SJCRH30 (cell line): ENCODE measurements around the gene HOTAIR. TPM values are rescaled to one million over a fixed set of nuclear protein-coding genes. Genes with fewer than 3 reads are reported as not detected.

Source experiments
- DNase-seq, 2 experiments: peaks; one replicate each; pipeline ENCODE4 v3.0.0-alpha.2; 2015 to 2020
- H3K27ac ChIP-seq: fragments of 250-450 bp; sonication (Bioruptor Pico); 2 replicates; pipeline ENCODE4 v1.5.1; 2020; ENCODE audit warnings: mild to moderate bottlenecking, moderate library complexity
- H3K27me3 ChIP-seq: fragments of 250-450 bp; sonication (Bioruptor Pico); 2 replicates; pipeline ENCODE4 v1.5.1; 2020; ENCODE audit warnings: mild to moderate bottlenecking, moderate library complexity
- H3K36me3 ChIP-seq: fragments of 250-450 bp; sonication (Bioruptor Pico); 2 replicates; pipeline ENCODE4 v1.5.1; 2020; ENCODE audit warnings: mild to moderate bottlenecking, moderate library complexity
- H3K4me1 ChIP-seq: fragments of 250-450 bp; sonication (Bioruptor Pico); 2 replicates; pipeline ENCODE4 v1.5.1; 2020; ENCODE audit warnings: mild to moderate bottlenecking, moderate library complexity
- H3K4me3 ChIP-seq: fragments of 250-450 bp; sonication (Bioruptor Pico); 2 replicates; pipeline ENCODE4 v1.5.1; 2020; ENCODE audit warnings: mild to moderate bottlenecking, moderate library complexity
- H3K9me3 ChIP-seq: fragments of 250-450 bp; sonication (Bioruptor Pico); replicated peaks from 2 replicates; pipeline ENCODE4 v1.5.1; 2020; ENCODE audit warnings: mild to moderate bottlenecking, moderate library complexity
- total RNA-seq: library from RNA; depleted of rRNA; stranded (reverse); fragments of >200 nt; shearing (Covaris generic); gene quantifications from 2 replicates; pipeline ENCODE4 v1.2.3, GENCODE V29; 2014

Gene HOTAIR
- total RNA-seq, 1 experiment from 2014 or later: 1.5 TPM

DNA sequence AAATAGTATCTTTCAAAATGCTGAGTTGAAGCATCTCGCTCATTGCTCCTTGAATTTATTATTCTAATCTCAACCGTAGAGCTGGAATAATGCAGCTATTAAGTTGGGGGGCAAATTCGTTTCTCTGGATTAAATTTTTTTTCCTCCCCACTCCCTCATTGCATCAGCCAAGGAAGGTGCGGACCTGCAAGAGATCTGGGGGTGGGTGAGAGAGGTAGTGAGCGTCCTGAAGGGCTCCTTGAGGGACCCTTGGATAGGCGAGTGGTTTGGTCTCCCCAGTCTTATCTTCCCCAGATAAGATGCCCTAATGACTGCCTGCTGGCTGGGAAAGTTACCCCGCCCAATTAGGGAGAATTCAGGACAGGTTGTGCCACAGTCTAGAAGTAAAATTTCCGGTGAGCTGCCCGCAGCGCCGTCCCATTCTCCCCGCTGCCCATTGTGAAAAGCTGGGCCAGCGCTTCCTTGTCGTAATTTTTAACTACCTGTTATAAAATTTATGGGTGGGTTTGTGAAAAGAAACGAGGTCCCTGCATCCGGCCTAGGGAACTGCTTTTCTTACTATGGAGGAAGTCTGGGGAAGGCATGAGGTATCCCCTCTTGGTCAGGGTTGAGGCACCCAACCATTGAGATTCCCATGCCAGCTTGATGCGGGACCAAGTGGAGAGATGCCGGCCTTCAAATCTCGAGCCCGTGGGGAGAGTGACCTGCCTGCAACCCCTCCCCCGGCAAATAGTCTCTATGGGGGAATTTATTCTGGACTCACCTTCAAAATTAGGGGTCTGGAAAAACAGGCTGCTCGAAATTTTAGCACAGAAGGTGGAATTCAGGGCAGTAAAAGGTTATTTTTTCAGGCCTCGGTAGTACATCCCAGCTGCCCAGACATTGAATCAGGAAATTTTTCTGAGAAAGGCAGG is 40.5 kb upstream of the HOTAIR start:
- Histone ChIP-seq H3K4me3 (no peak overlapping the region), H3K9me3 (no peaks in the 10 kb centered on the region), H3K36me3 (no peaks in the 10 kb centered on the region), H3K27me3 (peaks cover 10% of the 10 kb centered on the region), H3K27ac (no peak overlapping the region), H3K4me1 (peaks cover 6% of the 10 kb centered on the region)
- no peak for DNase-seq

- Histone ChIP-seq H3K4me3 (no peak overlapping the region), H3K9me3 (no peaks in the 10 kb centered on the region), H3K36me3 (no peaks in the 10 kb centered on the region), H3K27ac (no peak overlapping the region), H3K4me1 (peaks cover 3% of the 10 kb centered on the region), H3K27me3 (peaks cover 18% of the 10 kb centered on the region)
- no peak for DNase-seq
Observed at GRCh38 chr12:54014377-54015017, 39.7 kb upstream of the HOTAIR start.

GRCh38 chr12:54012631-54013409 is 38.1 kb upstream of the HOTAIR start:
- Histone ChIP-seq H3K4me3 (no peak overlapping the region), H3K9me3 (no peaks in the 10 kb centered on the region), H3K36me3 (no peaks in the 10 kb centered on the region), H3K27ac (no peak overlapping the region), H3K27me3 (peaks cover 29% of the 10 kb centered on the region), H3K4me1 (peaks cover 2% of the 10 kb centered on the region; the same call in 1 of the 2 replicates)
- no peak for DNase-seq

GRCh38 chr12:54011665-54012532 is 37.1 kb upstream of the HOTAIR start:
- Histone ChIP-seq H3K4me1 (peaks cover 2% of the 10 kb centered on the region; the same call in 1 of the 2 replicates), H3K9me3 (no peaks in the 10 kb centered on the region), H3K4me3 (no peak overlapping the region), H3K27ac (no peak overlapping the region), H3K36me3 (no peaks in the 10 kb centered on the region), H3K27me3 (peaks cover 38% of the 10 kb centered on the region)
- no peak for DNase-seq

DNA sequence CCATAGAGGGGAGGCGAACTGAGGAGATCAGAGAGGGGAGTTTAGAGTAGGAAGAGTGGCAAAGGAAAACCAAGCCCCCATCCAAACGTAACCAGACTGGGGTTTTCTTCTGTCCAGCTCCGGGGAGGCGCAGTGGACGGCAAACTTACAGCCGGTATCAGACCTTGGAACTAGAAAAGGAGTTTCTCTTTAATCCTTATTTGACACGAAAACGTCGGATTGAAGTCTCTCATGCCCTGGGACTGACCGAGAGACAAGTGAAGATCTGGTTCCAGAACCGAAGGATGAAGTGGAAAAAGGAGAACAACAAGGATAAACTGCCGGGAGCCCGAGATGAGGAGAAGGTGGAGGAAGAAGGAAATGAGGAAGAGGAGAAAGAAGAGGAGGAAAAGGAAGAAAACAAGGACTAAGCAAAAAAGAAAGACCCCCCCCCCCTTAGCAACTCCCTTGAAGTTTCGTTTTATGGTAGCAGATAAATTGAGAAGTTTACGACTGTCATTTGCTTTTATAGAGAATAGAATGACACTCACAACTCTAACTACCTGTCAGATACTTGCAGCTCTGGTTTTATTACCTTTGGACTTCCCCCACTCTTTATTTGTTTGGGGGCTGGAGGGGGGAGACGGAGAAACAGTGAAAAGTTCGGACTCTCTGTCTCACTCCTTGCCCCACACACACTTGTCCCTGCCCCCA is 36.4 kb upstream of the HOTAIR start:
- no peak for DNase-seq
- no peaks in the 10 kb centered on the region for H3K9me3 ChIP-seq
- no peaks in the 10 kb centered on the region for H3K36me3 ChIP-seq
- H3K4me1 ChIP-seq: peaks cover 2% of the 10 kb centered on the region; the same call in 1 of the 2 replicates
- H3K27me3 ChIP-seq: peaks cover 46% of the 10 kb centered on the region
- no peak overlapping the region for H3K4me3 ChIP-seq
- no peak overlapping the region for H3K27ac ChIP-seq

GRCh38 chr12:54010053-54010971 is 35.6 kb upstream of the HOTAIR start:
- DNase-seq: no peak
- peaks cover 47% of the 10 kb centered on the region for H3K27me3 ChIP-seq
- no peaks in the 10 kb centered on the region for H3K9me3 ChIP-seq
- H3K4me3 ChIP-seq: no peak overlapping the region
- no peak overlapping the region for H3K27ac ChIP-seq
- H3K36me3 ChIP-seq: no peaks in the 10 kb centered on the region
- H3K4me1 ChIP-seq: no peaks in the 10 kb centered on the region

- no peak overlapping the region for H3K4me3 ChIP-seq
Observed at GRCh38 chr12:54009171-54010052, 34.7 kb upstream of the HOTAIR start.

DNA sequence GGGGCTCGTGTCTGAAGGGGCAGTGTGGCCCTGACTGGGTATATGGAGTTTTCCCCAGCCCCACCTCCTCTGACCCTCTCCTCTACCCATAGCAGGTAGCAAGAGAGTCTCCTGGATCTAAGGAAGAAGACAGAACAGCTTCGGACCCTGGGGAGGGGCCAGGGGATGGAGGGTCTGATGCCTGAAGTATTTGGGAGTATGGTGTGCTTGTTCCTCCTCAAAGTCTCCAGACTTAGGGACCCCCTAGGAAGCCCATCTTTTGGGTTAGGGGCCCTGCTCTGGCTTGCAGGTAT is 33.5 kb upstream of the HOTAIR start:
- no peaks in the 10 kb centered on the region for H3K4me1 ChIP-seq
- no peak overlapping the region for H3K27ac ChIP-seq
- H3K36me3 ChIP-seq: no peaks in the 10 kb centered on the region
- DNase-seq: no peak
- peaks cover 47% of the 10 kb centered on the region for H3K27me3 ChIP-seq
- H3K9me3 ChIP-seq: no peaks in the 10 kb centered on the region
- H3K4me3 ChIP-seq: no peak overlapping the region

More at GRCh38 chr12:54009171-54010052, 34.7 kb upstream of the HOTAIR start:
- Histone ChIP-seq H3K9me3 (no peaks in the 10 kb centered on the region), H3K4me1 (no peaks in the 10 kb centered on the region), H3K36me3 (no peaks in the 10 kb centered on the region), H3K27me3 (peaks cover 47% of the 10 kb centered on the region), H3K27ac (no peak overlapping the region)
- no peak for DNase-seq

DNA sequence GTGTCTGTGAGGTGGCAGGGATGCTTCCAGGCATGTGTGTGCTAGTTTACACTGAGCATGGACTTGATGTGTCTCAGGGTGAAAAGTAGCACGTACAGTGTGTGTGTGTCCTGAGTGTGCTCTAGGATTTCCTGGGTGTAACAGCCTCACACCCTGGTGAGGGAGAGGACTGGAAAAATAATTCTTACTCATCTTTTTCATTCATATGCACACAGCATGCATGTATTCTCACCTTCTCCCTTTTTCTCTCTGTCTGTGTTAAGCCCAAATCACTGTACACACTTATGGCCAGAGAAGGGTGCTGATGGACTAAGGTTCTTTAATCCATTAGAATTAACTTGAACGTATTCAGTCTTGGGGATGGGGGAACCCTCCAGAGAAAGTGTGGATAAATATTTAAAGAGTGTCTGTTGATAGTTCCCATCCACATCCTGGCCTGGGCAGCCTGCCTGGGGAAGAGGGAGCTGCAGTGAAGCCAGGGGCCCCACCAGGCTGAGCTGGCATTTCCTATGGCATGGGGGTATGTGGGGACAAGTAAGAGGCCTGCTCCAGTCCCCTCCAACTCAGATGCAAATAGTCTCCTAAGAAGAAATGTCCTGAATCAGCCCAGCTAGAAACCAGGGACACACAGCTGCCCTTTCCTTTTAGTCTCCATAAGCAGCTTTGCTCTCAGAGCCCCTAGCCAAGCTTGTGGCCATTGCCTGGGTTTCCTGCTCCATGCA is 32.9 kb upstream of the HOTAIR start:
- DNase-seq: no peak
- Histone ChIP-seq H3K27ac (no peak overlapping the region), H3K4me3 (no peak overlapping the region), H3K4me1 (no peaks in the 10 kb centered on the region), H3K9me3 (no peaks in the 10 kb centered on the region), H3K27me3 (peaks cover 47% of the 10 kb centered on the region), H3K36me3 (no peaks in the 10 kb centered on the region)

- no peak for DNase-seq
- no peak overlapping the region for H3K4me3 ChIP-seq
- peaks cover 47% of the 10 kb centered on the region for H3K27me3 ChIP-seq
- H3K9me3 ChIP-seq: no peaks in the 10 kb centered on the region
- no peaks in the 10 kb centered on the region for H3K36me3 ChIP-seq
- H3K27ac ChIP-seq: no peak overlapping the region
- H3K4me1 ChIP-seq: no peaks in the 10 kb centered on the region
Observed at GRCh38 chr12:54006559-54007220, 31.9 kb upstream of the HOTAIR start.

DNA sequence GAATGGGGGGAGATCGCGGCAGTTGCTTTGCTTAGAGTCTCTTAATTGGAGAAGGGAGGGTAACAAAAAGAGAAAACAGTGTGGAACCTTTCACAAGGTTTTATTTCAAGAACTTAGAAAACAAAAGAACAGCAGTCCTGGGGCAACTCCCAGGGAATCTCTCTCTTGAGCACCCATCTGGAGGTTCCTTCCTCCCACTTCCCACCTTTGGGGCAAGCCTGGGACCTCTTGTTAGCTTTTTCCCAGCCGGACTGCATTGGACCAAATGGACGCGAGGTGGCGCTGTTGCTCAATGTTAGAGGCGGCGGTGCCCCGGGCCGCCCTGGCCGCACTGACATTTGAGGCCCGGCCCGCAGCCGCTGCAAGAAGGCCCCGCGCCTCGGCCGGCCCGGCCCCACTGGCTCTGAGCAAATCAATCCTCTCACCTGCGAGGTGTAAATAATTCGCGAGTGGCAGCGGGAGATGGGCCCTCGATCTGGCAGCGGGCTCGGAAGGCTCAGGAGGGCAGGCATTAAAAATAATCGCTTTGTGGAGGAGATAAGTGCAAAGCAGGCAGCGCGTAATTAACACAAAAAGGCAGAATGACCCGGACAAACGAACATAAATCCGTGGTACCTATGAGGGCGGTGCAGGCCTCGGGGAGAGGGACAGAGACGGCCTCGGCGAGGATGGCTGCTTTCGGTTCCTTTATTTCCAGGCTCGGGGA is 31.3 kb upstream of the HOTAIR start:
- Histone ChIP-seq H3K27me3 (peaks cover 42% of the 10 kb centered on the region), H3K9me3 (no peaks in the 10 kb centered on the region), H3K27ac (no peak overlapping the region), H3K4me3 (no peak overlapping the region), H3K4me1 (no peaks in the 10 kb centered on the region), H3K36me3 (no peaks in the 10 kb centered on the region)
- peak; percentile 74 to 91 for DNase-seq
